Activated T-helper 1 cell treated with anti-CD3 and anti-CD28 coated beads, Interleukin-12 subunit alpha, Interleukin-12 subunit beta, Interleukin-2, Interleukin-4 antibody, amounts not matched to agents 30 ng/mL and 10 ng/mL and 1 ng/mL, durations not matched to agents 14 hours and 24 hours and 36 hours (primary cell): Measurements from ENCODE around the gene CNTD1. TPM values are rescaled to one million over a fixed set of nuclear protein-coding genes. Genes with fewer than 3 reads are reported as not detected.

Experiments used
- DNase-seq: peaks from one replicate; pipeline ENCODE4 v3.0.0; 2021; ENCODE audit warnings: low spot score
- H3K27ac Mint-ChIP-seq: one replicate; pipeline ENCODE4 v1.8.0; 2021; ENCODE audit warnings: mild to moderate bottlenecking, mixed read lengths
- H3K27me3 Mint-ChIP-seq: one replicate; pipeline ENCODE4 v1.8.0; 2022; ENCODE audit warnings: mild to moderate bottlenecking, moderate library complexity, mixed read lengths; ENCODE audit not compliant: insufficient read depth
- H3K36me3 Mint-ChIP-seq: one replicate; pipeline ENCODE4 v1.8.0; 2021; ENCODE audit warnings: low read depth, mixed read lengths
- H3K4me1 Mint-ChIP-seq: one replicate; pipeline ENCODE4 v1.8.0; 2021; ENCODE audit warnings: low read depth, mixed read lengths
- H3K4me3 Mint-ChIP-seq: one replicate; pipeline ENCODE4 v1.8.0; 2021; ENCODE audit warnings: mild to moderate bottlenecking, moderate library complexity, mixed read lengths
- H3K9me3 Mint-ChIP-seq: one replicate; pipeline ENCODE4 v1.8.0; 2021; ENCODE audit warnings: mixed read lengths
- intact Hi-C: fragments of 100-400 bp; cut with micrococcal nuclease; formaldehyde crosslinking; loops from one replicate; pipeline ENCODE4 v1.15.1; 2024
- total RNA-seq: library from RNA; stranded (reverse); gene quantifications from 2 replicates; pipeline ENCODE4 v1.2.3, GENCODE V29; 2022

Gene CNTD1
- total RNA-seq, 1 donor from 2014 or later = not detected

DNA sequence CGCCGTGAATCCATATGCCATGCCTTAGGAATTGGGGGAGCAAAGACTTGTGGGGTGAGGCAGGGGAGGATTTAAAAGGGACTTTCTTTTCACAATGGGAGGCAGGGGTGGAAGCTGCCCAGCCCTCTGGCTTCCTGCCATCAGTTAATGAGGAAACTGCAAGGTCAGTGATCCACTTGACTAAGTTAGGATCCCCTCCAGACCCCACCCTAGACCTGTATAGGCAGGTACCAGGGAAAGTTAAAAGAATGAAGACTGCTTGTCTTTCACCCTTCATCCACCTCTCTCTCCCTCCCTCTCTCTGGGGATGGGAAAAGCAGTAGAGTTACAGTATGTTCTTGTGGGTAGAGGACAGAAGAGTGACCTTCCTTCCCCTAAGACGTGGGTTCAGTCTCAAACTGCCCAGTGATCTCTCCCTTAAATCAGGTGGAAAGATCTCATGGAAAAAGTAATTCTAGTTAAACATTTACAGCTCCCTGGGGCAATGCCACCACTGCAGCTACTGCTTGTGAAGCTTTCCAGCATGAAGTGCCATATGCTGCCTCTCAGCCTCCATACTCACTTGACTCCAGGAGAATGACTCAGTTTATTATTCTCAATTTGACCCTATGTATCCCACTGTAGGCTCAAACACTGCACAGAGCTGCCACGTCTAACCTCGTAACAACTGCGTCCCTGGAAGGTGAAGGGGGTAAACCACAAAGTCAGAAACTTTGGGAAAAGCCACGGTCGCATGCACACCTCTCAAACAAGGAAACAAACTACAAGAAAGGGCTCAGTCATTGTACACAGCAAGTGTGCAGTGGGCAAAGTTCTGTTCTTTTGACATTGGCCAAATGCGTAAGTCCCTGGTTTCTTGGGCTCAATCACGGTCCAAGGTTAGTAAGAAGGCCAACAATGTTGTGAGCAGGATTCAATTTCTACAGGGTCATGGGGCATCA is 1.3 kb upstream of the CNTD1 start:
- H3K4me1 Mint-ChIP-seq = peaks cover 19% of the 10 kb centered on the region
- H3K27ac Mint-ChIP-seq = no peak overlapping the region
- peaks cover 3% of the 10 kb centered on the region for H3K36me3 Mint-ChIP-seq
- H3K4me3 Mint-ChIP-seq = peak overlapping the region; percentile 90
- H3K27me3 Mint-ChIP-seq = peaks cover 3% of the 10 kb centered on the region
- H3K9me3 Mint-ChIP-seq = no peaks in the 10 kb centered on the region
- DNase-seq = no peak
- intact Hi-C loops = loop anchor here (1.0 kb wide), 3 partner anchors 24 to 76 kb away; partner anchors contain the start of genes BECN1 and VPS25

DNA sequence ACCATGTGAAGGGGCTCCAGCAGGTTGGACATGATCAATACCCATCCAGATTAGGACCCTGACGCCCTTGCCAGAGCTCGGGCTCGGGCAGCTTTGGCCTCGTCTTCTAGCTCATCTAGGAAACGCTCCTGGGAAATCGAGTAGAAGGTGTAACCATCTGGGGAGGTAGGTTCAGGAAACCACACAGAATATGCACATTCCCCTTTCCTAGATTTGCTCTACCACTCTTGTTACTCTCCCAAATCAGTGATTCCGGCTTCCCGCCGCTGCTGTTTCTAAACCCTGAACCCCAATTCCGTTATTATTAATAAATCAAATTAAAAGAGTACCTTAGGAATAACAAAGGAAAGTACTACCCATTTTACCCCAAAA is 664 bp upstream of the CNTD1 start:
- H3K9me3 Mint-ChIP-seq = no peaks in the 10 kb centered on the region
- H3K4me1 Mint-ChIP-seq = peaks cover 19% of the 10 kb centered on the region
- H3K36me3 Mint-ChIP-seq = peaks cover 3% of the 10 kb centered on the region
- H3K27me3 Mint-ChIP-seq = peaks cover 3% of the 10 kb centered on the region
- intact Hi-C loops = loop anchor here (1.0 kb wide), 3 partner anchors 25 to 77 kb away; partner anchors contain the start of genes BECN1 and VPS25
- H3K27ac Mint-ChIP-seq = peak overlapping the region; percentile 56
- DNase-seq = no peak
- H3K4me3 Mint-ChIP-seq = peak overlapping the region; percentile 90

DNA sequence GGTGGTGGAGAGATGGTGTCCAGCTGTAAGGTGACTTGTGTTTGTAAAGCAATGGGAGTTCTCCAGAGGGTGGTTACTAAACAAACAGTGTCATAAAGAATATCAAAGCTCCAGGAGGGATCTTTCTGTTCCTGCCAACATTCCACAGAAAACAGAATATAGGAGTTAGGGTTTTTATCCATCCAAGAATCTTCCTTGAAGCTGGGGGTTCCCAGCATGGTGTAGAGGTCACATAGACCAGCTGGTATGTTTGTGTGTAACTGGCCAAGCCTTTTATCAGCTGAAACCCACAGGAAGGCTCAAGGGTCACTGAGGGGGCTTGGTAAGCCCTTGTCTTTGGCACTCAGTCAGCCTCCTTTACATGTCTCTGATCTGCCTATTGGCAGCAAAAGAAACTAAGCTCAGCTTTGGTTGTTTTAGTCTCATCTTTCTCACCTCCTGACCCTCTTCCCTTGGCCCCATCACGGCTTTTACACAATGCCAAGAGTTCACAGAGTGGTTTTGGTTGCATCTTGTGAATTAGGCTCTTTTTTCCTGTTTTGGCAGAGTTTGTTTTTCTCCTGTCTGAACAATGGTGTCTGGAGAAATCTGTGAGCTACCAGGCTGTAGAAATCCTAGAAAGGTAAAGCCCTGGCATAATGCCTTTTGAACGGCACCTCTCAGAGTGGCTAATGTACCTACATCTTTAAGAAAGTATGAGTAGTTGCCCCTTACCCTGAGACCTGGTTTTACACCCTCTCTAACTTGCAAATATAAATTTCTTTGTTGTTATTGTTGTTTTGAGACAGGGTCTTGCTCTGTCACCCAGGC is 4.6 kb downstream of the CNTD1 start:
- H3K27ac Mint-ChIP-seq = no peak overlapping the region
- DNase-seq = no peak
- intact Hi-C loops = no loop called here
- H3K9me3 Mint-ChIP-seq = no peaks in the 10 kb centered on the region
- peaks cover 6% of the 10 kb centered on the region for H3K27me3 Mint-ChIP-seq
- peaks cover 6% of the 10 kb centered on the region for H3K4me1 Mint-ChIP-seq
- H3K4me3 Mint-ChIP-seq = no peak overlapping the region
- H3K36me3 Mint-ChIP-seq = no peaks in the 10 kb centered on the region

DNA sequence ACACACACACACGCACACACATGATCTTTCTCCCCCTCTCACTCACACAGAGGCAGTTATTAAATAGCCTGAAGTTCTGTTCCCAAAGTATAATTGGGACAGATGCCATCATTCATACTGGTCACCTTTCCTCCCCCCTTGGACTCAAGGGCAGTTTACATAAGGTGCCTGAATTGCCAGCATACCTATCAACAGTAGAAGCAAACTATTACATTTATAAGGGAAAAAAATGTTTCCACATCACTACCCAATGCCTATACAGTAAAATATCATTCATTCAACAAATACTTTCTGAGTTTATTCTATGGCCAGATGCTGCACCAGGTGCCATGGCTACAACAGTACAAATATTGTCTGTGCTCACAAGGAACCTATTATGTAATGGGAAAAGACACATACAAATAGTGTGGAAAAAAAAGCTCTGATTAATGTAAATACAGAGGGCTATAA is 6.3 kb downstream of the CNTD1 start:
- no peak overlapping the region for H3K4me3 Mint-ChIP-seq
- no peak for DNase-seq
- no peak overlapping the region for H3K27ac Mint-ChIP-seq
- intact Hi-C loops = no loop called here
- peaks cover 3% of the 10 kb centered on the region for H3K36me3 Mint-ChIP-seq
- peaks cover 4% of the 10 kb centered on the region for H3K27me3 Mint-ChIP-seq
- no peaks in the 10 kb centered on the region for H3K9me3 Mint-ChIP-seq
- no peaks in the 10 kb centered on the region for H3K4me1 Mint-ChIP-seq

DNA sequence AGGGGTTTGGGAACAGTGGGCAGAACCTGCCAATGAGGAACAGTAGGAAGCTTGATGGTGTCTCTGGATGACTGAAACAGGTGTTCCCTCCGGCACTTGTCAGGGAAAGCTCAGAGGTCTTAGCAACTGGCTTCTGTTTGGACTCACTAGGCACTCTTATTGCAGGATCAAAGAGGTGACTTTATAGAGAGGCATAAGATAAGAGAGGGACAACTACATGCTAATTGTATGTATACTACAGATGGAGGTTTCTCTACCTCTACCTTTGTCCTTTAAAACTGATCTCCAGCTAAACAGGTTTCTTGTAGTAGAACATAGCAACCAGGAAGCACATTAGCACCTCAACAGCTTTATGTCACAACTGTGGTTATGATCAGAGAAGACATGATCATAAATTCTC is 7.6 kb downstream of the CNTD1 start:
- intact Hi-C loops = no loop called here
- no peaks in the 10 kb centered on the region for H3K9me3 Mint-ChIP-seq
- no peak overlapping the region for H3K27ac Mint-ChIP-seq
- DNase-seq = no peak
- no peaks in the 10 kb centered on the region for H3K4me1 Mint-ChIP-seq
- H3K36me3 Mint-ChIP-seq = peaks cover 10% of the 10 kb centered on the region
- no peak overlapping the region for H3K4me3 Mint-ChIP-seq
- H3K27me3 Mint-ChIP-seq = peaks cover 4% of the 10 kb centered on the region

DNA sequence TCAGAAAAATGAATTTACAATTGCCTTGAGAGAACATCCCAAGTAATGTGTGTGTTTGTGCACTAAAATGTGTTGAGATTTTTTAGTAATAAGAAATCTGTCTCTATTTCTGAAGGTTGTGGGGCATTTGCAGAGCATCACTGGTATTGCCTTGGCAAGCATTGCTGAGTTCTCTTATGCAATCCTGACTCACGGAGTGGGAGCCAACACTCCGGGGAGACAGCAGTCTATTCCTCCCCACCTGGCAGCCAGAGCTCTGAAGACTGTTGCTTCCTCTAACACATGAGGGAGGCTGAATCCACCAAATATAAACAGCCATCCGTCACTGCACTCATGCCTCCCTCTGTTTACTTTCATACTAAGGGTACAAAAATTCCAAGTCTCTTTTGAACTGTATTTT is 10.6 kb downstream of the CNTD1 start:
- DNase-seq = no peak
- Mint-ChIP-seq H3K4me1 (no peaks in the 10 kb centered on the region), H3K4me3 (no peak overlapping the region), H3K9me3 (no peaks in the 10 kb centered on the region), H3K27me3 (peaks cover 2% of the 10 kb centered on the region), H3K36me3 (peaks cover 24% of the 10 kb centered on the region), H3K27ac (no peak overlapping the region)
- intact Hi-C loops = no loop called here

DNA sequence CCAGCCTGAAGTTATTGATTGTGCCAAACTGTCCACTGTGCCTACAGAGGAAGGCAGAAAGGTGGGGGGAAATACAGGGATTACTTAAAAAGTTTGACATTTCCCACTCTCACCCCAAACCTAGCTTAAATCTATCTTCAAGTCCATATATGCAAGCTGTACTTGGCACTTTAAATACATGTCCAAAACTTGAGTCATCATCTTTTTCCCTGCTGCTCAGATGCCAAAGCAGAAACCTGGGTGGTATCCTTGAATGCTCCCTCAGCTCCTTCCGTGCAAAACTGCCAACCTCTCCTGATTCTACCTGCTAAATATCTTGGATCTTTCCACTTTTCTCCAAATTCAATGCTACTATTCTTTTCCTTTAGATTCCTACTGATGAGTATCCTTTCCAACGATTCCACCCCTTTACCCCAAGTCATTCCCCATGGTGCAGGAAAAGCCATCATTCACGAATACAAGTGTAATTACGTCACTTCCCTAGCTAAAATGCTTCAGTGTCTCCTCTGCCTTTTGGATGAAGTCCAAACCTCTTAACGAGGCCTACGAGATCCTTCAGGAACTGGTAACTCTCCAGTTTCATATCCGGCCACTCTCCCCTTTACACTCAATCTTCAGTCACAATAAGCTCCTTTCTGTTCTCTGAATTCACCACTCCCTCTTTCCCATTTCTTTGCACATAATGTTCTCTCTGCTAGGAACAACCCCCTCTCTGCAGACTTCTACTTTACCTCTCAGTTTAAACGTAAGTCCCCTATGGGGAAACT is 16.2 kb downstream of the CNTD1 start:
- Mint-ChIP-seq H3K4me1 (no peaks in the 10 kb centered on the region), H3K27ac (no peak overlapping the region), H3K9me3 (no peaks in the 10 kb centered on the region), H3K4me3 (no peak overlapping the region), H3K36me3 (peaks cover 60% of the 10 kb centered on the region), H3K27me3 (no peaks in the 10 kb centered on the region)
- no peak for DNase-seq
- intact Hi-C loops = no loop called here

DNA sequence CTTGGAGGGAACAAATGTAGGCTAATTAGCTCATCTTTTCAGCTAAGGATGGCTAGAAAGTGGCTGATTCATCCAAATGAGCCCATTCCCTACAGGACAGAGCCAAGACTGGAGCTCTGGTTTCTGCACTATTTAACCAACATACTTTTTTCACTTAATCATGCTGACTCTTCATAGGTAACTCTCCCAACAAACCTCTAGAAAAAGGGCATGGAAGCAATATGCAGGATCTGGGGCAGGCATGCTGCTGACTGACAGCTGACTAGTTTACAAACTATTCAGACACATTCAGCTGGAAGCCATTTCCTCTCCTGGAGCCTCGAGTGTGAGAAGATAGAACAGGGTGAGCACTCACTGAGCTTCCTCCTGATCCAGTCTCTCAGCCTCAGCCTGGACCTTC is 19.2 kb downstream of the CNTD1 start:
- Mint-ChIP-seq H3K9me3 (no peaks in the 10 kb centered on the region), H3K4me1 (peaks cover 10% of the 10 kb centered on the region), H3K27ac (no peak overlapping the region), H3K4me3 (no peak overlapping the region), H3K27me3 (no peaks in the 10 kb centered on the region), H3K36me3 (peaks cover 60% of the 10 kb centered on the region)
- no peak for DNase-seq
- intact Hi-C loops = no loop called here

DNA sequence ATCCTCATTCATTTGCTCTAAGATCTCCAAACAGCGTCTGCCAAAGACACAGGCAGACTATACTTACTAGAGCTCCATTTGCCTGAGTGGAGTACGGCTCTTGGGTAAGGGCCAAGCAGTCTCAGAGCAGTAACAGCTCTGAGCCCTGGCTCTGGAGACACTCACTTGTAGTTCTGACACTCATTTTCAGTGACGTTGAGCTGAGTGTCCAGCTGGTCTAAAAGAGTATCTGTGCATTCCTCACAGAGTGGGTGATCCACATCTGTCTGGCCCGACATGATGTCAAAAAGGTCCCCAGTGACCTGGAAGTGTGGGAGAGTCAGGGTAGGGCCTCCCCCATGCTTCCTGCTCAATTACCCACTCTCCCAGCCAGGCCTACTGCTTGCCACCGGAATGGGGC is 19.7 kb downstream of the CNTD1 start:
- no peak overlapping the region for H3K4me3 Mint-ChIP-seq
- DNase-seq = no peak
- peaks cover 12% of the 10 kb centered on the region for H3K4me1 Mint-ChIP-seq
- intact Hi-C loops = no loop called here
- peaks cover 62% of the 10 kb centered on the region for H3K36me3 Mint-ChIP-seq
- H3K27ac Mint-ChIP-seq = peak overlapping the region; percentile 28
- H3K27me3 Mint-ChIP-seq = no peaks in the 10 kb centered on the region
- no peaks in the 10 kb centered on the region for H3K9me3 Mint-ChIP-seq

DNA sequence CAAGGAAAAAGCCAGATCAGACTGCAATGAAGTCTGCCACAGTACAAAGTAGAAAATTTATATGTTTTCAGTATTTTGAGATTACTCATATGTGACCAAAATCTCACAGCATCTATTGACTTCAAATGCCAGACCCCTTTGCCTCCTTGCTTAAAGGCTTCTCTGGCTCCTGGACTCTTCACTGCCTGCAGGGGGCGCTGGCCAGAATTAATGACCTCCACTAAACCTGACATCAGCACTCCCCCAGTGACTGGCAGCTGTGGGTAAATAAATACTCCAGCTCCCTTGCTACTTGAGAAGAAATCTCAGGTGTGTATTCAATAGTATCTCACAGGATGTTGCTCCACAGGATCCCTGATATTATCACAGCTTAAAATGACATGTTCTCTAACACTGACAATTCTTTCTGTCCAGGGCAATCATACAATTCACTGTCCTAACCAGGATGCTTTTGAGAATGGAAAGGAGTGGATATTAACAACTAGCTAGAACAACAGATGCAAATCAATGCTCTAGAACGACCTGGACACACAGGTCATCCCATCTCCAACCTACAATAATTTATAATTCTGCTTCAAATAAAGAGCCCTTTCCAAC is 21.4 kb downstream of the CNTD1 start:
- Mint-ChIP-seq H3K36me3 (peaks cover 55% of the 10 kb centered on the region), H3K4me3 (peak overlapping the region; percentile 2), H3K27me3 (no peaks in the 10 kb centered on the region), H3K9me3 (no peaks in the 10 kb centered on the region), H3K27ac (no peak overlapping the region), H3K4me1 (peaks cover 23% of the 10 kb centered on the region)
- peak; percentile 38 for DNase-seq
- intact Hi-C loops = loop anchor here (5.0 to 10.0 kb wide), 2 partner anchors 145 to 853 kb away; partner anchors contain the start of genes AARSD1 and CNP

DNA sequence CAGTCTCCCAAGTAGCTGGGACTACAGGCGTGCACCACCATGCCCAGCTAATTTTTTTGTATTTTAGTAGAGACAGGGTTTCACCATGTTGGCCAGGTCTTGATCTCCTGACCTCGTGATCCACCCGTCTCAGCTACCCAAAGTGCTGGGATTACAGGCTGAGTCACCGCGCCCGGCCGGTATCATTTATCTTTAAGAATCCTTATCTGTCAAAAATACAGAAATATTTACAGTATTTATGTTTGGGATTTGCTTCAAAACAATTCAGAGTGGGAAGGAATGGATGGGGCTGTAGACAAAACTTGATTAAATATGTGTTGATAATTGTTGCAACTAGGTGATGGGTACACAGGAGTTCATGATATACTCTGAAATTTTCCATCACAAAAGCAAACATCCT is 22.5 kb downstream of the CNTD1 start:
- Mint-ChIP-seq H3K9me3 (no peaks in the 10 kb centered on the region), H3K36me3 (peaks cover 46% of the 10 kb centered on the region), H3K27me3 (peaks cover 3% of the 10 kb centered on the region), H3K4me3 (peak overlapping the region; percentile 45), H3K4me1 (peaks cover 23% of the 10 kb centered on the region), H3K27ac (no peak overlapping the region)
- no peak for DNase-seq
- intact Hi-C loops = loop anchor here (5.0 to 10.0 kb wide), 2 partner anchors 144 to 854 kb away; partner anchors contain the start of genes AARSD1 and CNP

DNA sequence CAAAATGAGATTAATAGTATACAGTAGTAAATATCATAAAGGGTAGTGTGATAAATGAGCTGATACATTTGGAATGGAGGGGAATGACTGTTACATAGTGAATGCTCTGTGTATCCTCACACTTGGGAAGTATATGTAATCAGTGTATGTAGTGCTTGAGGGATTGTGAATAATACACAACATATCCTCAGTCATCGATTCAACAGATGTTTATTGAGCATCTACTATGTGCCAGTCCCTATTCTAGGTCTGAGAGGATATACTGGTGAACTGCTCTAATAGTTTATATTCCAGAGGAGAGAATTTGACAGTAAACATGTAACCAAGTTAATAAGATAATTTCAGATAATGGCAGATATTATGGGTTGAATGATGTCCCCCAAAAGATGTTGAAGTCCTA is 28.8 kb downstream of the CNTD1 start:
- Mint-ChIP-seq H3K27ac (no peak overlapping the region), H3K9me3 (no peaks in the 10 kb centered on the region), H3K4me1 (peaks cover 20% of the 10 kb centered on the region), H3K27me3 (peaks cover 10% of the 10 kb centered on the region), H3K36me3 (peaks cover 6% of the 10 kb centered on the region), H3K4me3 (no peak overlapping the region)
- DNase-seq = no peak
- intact Hi-C loops = loop anchor here (10.0 kb wide), 1 partner anchor 137 kb away; the partner anchor contains the start of gene AARSD1
